Right lobe of liver (tissue), 6 donors: ENCODE results near the gene SPATA13. TPM values are rescaled to one million over a fixed set of nuclear protein-coding genes. Genes with fewer than 3 reads are reported as not detected.
A peak's percentile ranks its signal among the peaks of the same experiment; 100 is the strongest.
"Not testable (repeated sequence)": the region's sequence is repeated elsewhere in the genome, so short reads cannot be mapped to it uniquely, and the experiment has no call there.

ENCODE experiments used
- ATAC-seq, 4 donors: fragments of 200-7000 bp; cut with Tn5 transposase; one replicate each; pipeline ENCODE4 v1.9.1; 2020; ENCODE audit warnings: mild to moderate bottlenecking in 4 of 4, moderate library complexity in 4 of 4
- DNase-seq, 3 donors: peaks; one replicate each; pipeline ENCODE4 v3.0.0-alpha.2; 2020
- H3K27ac ChIP-seq, 3 donors: fragments of 200-600 bp; one replicate each; pipeline ENCODE4 v1.8.0; 2022
- H3K27me3 ChIP-seq, 2 donors: fragments of 200-600 bp; one replicate each; pipeline ENCODE4 v1.8.0; 2022
- H3K36me3 ChIP-seq, 4 donors: fragments of 200-600 bp; sonication (generic) in 1 of 4; one replicate each; pipeline versions ENCODE4 v1.5.1 to v1.8.0; 2017 to 2022; ENCODE audit warnings: control low read depth in 1 of 4
- H3K4me1 ChIP-seq, 4 donors: fragments of 200-600 bp; sonication (generic) in 1 of 4; one replicate each; pipeline versions ENCODE4 v1.5.1 to v1.8.0; 2017 to 2022; ENCODE audit warnings: control low read depth in 1 of 4
- H3K4me3 ChIP-seq, 3 donors: fragments of 200-600 bp; one replicate each; pipeline ENCODE4 v1.8.0; 2022
- H3K9me3 ChIP-seq, 4 donors: fragments of 200-600 bp; sonication (generic) in 1 of 4; one replicate each; pipeline versions ENCODE4 v1.5.1 to v1.8.0; 2017 to 2022; ENCODE audit warnings: control low read depth in 1 of 4
- CTCF ChIP-seq, 4 donors: fragments of 200-600 bp in 3 of 4; fragments of 450-650 bp in 1 of 4; IDR thresholded peaks; one replicate each; pipeline versions ENCODE4 v1.5.1 to v1.8.0; 2016 to 2022; ENCODE audit warnings: antibody characterized with exemption in 4 of 4, mild to moderate bottlenecking in 2 of 4
- POLR2A ChIP-seq: fragments of 450-650 bp; IDR thresholded peaks from one replicate; pipeline ENCODE4 v1.6.1; 2017; ENCODE audit warnings: antibody characterized with exemption, mild to moderate bottlenecking
- WGBS: methylation state at CpG from one replicate; pipeline ENCODE4 v1.1.6; 2018; ENCODE audit warnings: low coverage, low lambda C conversion rate; ENCODE audit not compliant: insufficient coverage; ENCODE audit errors: missing lambda C conversion rate; 5-methylcytosine and 5-hydroxymethylcytosine counted together
- intact Hi-C, 2 donors: fragments of 100-400 bp; cut with DNase I; formaldehyde crosslinking; loops; one replicate each; pipeline versions ENCODE4 v1.11.2 to v1.14.1; 2022
- total RNA-seq, 6 experiments: library from RNA; depleted of rRNA in 2 of 6; stranded (reverse); fragments of >200 nt in 2 of 6; fragmentation: NEBNext Ultra II Directional in 3 of 6; extraction: Animal tissue kit (Norgen Biotek cat#: 25700) in 3 of 6; gene quantifications; one replicate each; pipeline versions ENCODE4 v1.1.0 to v1.2.4, GENCODE V29; 2016 to 2023
- donor health status: DM: no; HTN: yes; CAD: no.
- donor health status: DM: no; HTN: no; CAD: no.
- donor health status: DM: no; HTN: no; CAD: no.
- donor health status: DM: no; HTN: yes; CAD: no.
- donor health status: DM: no; HTN: yes; CAD: no.

Gene SPATA13
- total RNA-seq, 6 experiments from 2014 or later, result 21.5 to 39.9 (median 30.5) TPM

GRCh38 chr13:24118576-24118975, 41.9 kb upstream of the SPATA13 start:
- WGBS, result 93% methylated on average over 5 of the region's 5 CpGs
- no peaks in the 10 kb centered on the region for H3K27me3 ChIP-seq
- H3K4me1 ChIP-seq, result peaks cover 0 to 12% (median 0%) of the 10 kb centered on the region in 4 donors
- TF ChIP-seq POLR2A, result no peak
- TF ChIP-seq CTCF (IDR thresholded peaks at IDR 0.05), result no peak
- no peaks in the 10 kb centered on the region for H3K9me3 ChIP-seq
- no peak overlapping the region for H3K27ac ChIP-seq
- H3K36me3 ChIP-seq, result no peaks in the 10 kb centered on the region
- no peak overlapping the region for H3K4me3 ChIP-seq
- DNase-seq, result no peak
- intact Hi-C loops, result no loop called here
- ATAC-seq, result no peak

- TF ChIP-seq CTCF (IDR thresholded peaks at IDR 0.05) (no peak), POLR2A (no peak)
- intact Hi-C loops, result no loop called here
- H3K4me3 ChIP-seq, result no peak overlapping the region
- peak in 1 of 3 donors; percentile 57 for DNase-seq
- no peaks in the 10 kb centered on the region for H3K9me3 ChIP-seq
- 30% methylated on average over 9 of the region's 11 CpGs for WGBS
- no peaks in the 10 kb centered on the region for H3K27me3 ChIP-seq
- no peaks in the 10 kb centered on the region for H3K36me3 ChIP-seq
- H3K4me1 ChIP-seq, result peaks cover 0 to 12% (median 0%) of the 10 kb centered on the region in 4 donors
- peak overlapping the region in 1 of 3 donors; percentile 57 for H3K27ac ChIP-seq
- ATAC-seq, result peak; percentile 68 to 83 (median 76)
These were observed 40.7 kb upstream of the SPATA13 start for GRCh38 chr13:24119626-24120508.

GRCh38 chr13:24122045-24122444, 38.5 kb upstream of the SPATA13 start:
- H3K9me3 ChIP-seq, DNase-seq, H3K36me3 ChIP-seq, ATAC-seq, intact Hi-C loops, H3K27me3 ChIP-seq, H3K27ac ChIP-seq, H3K4me3 ChIP-seq: not testable (repeated sequence)
- peaks cover 0 to 19% (median 0%) of the 10 kb centered on the region in 4 donors for H3K4me1 ChIP-seq
- WGBS, result 75% methylated on average over 4 of the region's 4 CpGs

- 60% methylated on average over 5 of the region's 5 CpGs for WGBS
These were observed 38.0 kb upstream of the SPATA13 start for GRCh38 chr13:24122569-24122968.

More at GRCh38 chr13:24122569-24122968, 38.0 kb upstream of the SPATA13 start:
- no peak for DNase-seq
- ATAC-seq, result no peak
- H3K4me3 ChIP-seq, result no peak overlapping the region
- peaks cover 0 to 23% (median 0%) of the 10 kb centered on the region in 4 donors for H3K4me1 ChIP-seq
- H3K9me3 ChIP-seq, result no peaks in the 10 kb centered on the region
- intact Hi-C loops, result no loop called here
- no peaks in the 10 kb centered on the region for H3K36me3 ChIP-seq
- no peak overlapping the region for H3K27ac ChIP-seq
- TF ChIP-seq POLR2A, result no peak
- TF ChIP-seq CTCF (IDR thresholded peaks at IDR 0.05), result no peak
- H3K27me3 ChIP-seq, result no peaks in the 10 kb centered on the region
